ENCODE data around the gene OR10J1. TPM values are rescaled to one million over a fixed set of nuclear protein-coding genes. Genes with fewer than 3 reads are reported as not detected.
"Not testable (repeated sequence)": the region's sequence is repeated elsewhere in the genome, so short reads cannot be mapped to it uniquely, and the experiment has no call there.

The OR10J1 gene
- polyA plus RNA-seq, 1 donor (not counting 4 experiments of a cell fraction or from before 2014, with no cell fraction given), result not detected

DNA sequence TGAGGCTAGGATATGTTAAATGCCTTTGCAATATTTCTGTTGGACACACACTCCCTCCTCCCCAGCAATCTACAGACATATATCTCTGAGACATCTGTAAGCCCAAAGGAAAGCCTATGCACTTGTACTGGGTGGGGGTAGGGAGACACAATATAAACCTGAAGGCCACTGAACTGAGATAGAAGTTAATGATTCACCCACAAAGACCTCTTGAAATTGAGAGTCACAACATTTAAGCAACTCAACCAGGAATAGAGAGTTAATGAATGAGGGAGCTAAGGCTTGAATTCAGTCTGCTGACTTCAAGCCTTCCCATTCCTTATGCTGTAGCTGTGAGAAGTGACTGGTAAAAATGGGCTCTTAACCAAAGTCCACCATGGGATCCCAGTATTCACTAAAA is 5.0 kb downstream of the OR10J1 start:
- dilution Hi-C loops (cut with MboI; ENCODE audit: extremely low pct_ligation_motif_present, low sequenced_read_pairs), result no loop called here
- TF ChIP-seq EZH2 (IDR thresholded peaks at IDR 0.05; ENCODE audit: low read length), result no peak
- TF ChIP-seq CTCF (optimal IDR thresholded peaks at IDR 0.05 in 1 of 3, IDR thresholded peaks at IDR 0.05 in 1 of 3, conservative IDR thresholded peaks at IDR 0.05 in 1 of 3; ENCODE audit: extremely low read depth in 1 of 3, insufficient read depth in 2 of 3, low read length in 3 of 3), result no peak
- H3K9me3 ChIP-seq (ENCODE audit: control insufficient read depth, low read depth, low read length), result no peaks in the 10 kb centered on the region
- no peaks in the 10 kb centered on the region for H4K20me1 ChIP-seq (ENCODE audit: control insufficient read depth, extremely low read depth, insufficient read depth, low read length)
- H3K4me3 ChIP-seq (ENCODE audit: control insufficient read depth in 2 of 3, extremely low read depth in 1 of 3, insufficient read depth in 2 of 3, low read depth in 1 of 3, low read length in 3 of 3), result no peak overlapping the region
- no peaks in the 10 kb centered on the region for H3K36me3 ChIP-seq (ENCODE audit: control insufficient read depth in 2 of 2, extremely low read depth in 1 of 2, insufficient read depth in 2 of 2, low read length in 2 of 2)
- no peak overlapping the region for H3K4me2 ChIP-seq (ENCODE audit: control insufficient read depth, extremely low read depth, insufficient read depth, low read depth, low read length)
- H3K4me1 ChIP-seq (ENCODE audit: control insufficient read depth, extremely low read depth, insufficient read depth, low read length), result no peaks in the 10 kb centered on the region
- no peak overlapping the region for H2AFZ ChIP-seq (ENCODE audit: control insufficient read depth, low read length)
- FAIRE-seq (no peak), DNase-seq (ENCODE audit: low read depth, low spot score) (no peak)
- H3K27ac ChIP-seq (ENCODE audit: control insufficient read depth, insufficient read depth, low read length), result no peak overlapping the region
- no peaks in the 10 kb centered on the region for H3K79me2 ChIP-seq (ENCODE audit: control insufficient read depth, insufficient read depth, low read length)
- H3K27me3 ChIP-seq (ENCODE audit: control insufficient read depth, extremely low read depth, insufficient read depth, low read length), result no peaks in the 10 kb centered on the region
- H3K9me1 ChIP-seq (ENCODE audit: control insufficient read depth, extremely low read depth, insufficient read depth, low read length), result no peaks in the 10 kb centered on the region
- no peak overlapping the region for H3K9ac ChIP-seq (ENCODE audit: control insufficient read depth, extremely low read depth, insufficient read depth, low read length)

- no peak overlapping the region for H3K27ac ChIP-seq (ENCODE audit: control insufficient read depth, insufficient read depth, low read length)
- dilution Hi-C loops (cut with MboI; ENCODE audit: extremely low pct_ligation_motif_present, low sequenced_read_pairs), result no loop called here
Observed at GRCh38 chr1:159448181-159448580, 8.7 kb downstream of the OR10J1 start.

GRCh38 chr1:159449605-159450004 is 10.1 kb downstream of the OR10J1 start:
- H3K27ac ChIP-seq (ENCODE audit: control insufficient read depth, insufficient read depth, low read length); H3K4me2 ChIP-seq (ENCODE audit: control insufficient read depth, extremely low read depth, insufficient read depth, low read depth, low read length); H3K79me2 ChIP-seq (ENCODE audit: control insufficient read depth, insufficient read depth, low read length); dilution Hi-C loops (cut with MboI; ENCODE audit: extremely low pct_ligation_motif_present, low sequenced_read_pairs); H3K27me3 ChIP-seq (ENCODE audit: control insufficient read depth, extremely low read depth, insufficient read depth, low read length); H4K20me1 ChIP-seq (ENCODE audit: control insufficient read depth, extremely low read depth, insufficient read depth, low read length); H2AFZ ChIP-seq (ENCODE audit: control insufficient read depth, low read length); DNase-seq (ENCODE audit: low read depth, low spot score); FAIRE-seq; H3K9ac ChIP-seq (ENCODE audit: control insufficient read depth, extremely low read depth, insufficient read depth, low read length); H3K9me1 ChIP-seq (ENCODE audit: control insufficient read depth, extremely low read depth, insufficient read depth, low read length); H3K4me1 ChIP-seq (ENCODE audit: control insufficient read depth, extremely low read depth, insufficient read depth, low read length); H3K4me3 ChIP-seq (ENCODE audit: control insufficient read depth in 2 of 3, extremely low read depth in 1 of 3, insufficient read depth in 2 of 3, low read depth in 1 of 3, low read length in 3 of 3); H3K9me3 ChIP-seq (ENCODE audit: control insufficient read depth, low read depth, low read length); H3K36me3 ChIP-seq (ENCODE audit: control insufficient read depth in 2 of 2, extremely low read depth in 1 of 2, insufficient read depth in 2 of 2, low read length in 2 of 2): not testable (repeated sequence)

More at GRCh38 chr1:159448181-159448580, 8.7 kb downstream of the OR10J1 start:
- Histone ChIP-seq H2AFZ (ENCODE audit: control insufficient read depth, low read length) (no peak overlapping the region), H3K79me2 (ENCODE audit: control insufficient read depth, insufficient read depth, low read length) (no peaks in the 10 kb centered on the region), H3K4me3 (ENCODE audit: control insufficient read depth in 2 of 3, extremely low read depth in 1 of 3, insufficient read depth in 2 of 3, low read depth in 1 of 3, low read length in 3 of 3) (no peak overlapping the region), H3K4me2 (ENCODE audit: control insufficient read depth, extremely low read depth, insufficient read depth, low read depth, low read length) (no peak overlapping the region), H3K9ac (ENCODE audit: control insufficient read depth, extremely low read depth, insufficient read depth, low read length) (no peak overlapping the region), H3K36me3 (ENCODE audit: control insufficient read depth in 2 of 2, extremely low read depth in 1 of 2, insufficient read depth in 2 of 2, low read length in 2 of 2) (no peaks in the 10 kb centered on the region), H3K9me1 (ENCODE audit: control insufficient read depth, extremely low read depth, insufficient read depth, low read length) (no peaks in the 10 kb centered on the region), H3K4me1 (ENCODE audit: control insufficient read depth, extremely low read depth, insufficient read depth, low read length) (no peaks in the 10 kb centered on the region), H3K9me3 (ENCODE audit: control insufficient read depth, low read depth, low read length) (no peaks in the 10 kb centered on the region), H4K20me1 (ENCODE audit: control insufficient read depth, extremely low read depth, insufficient read depth, low read length) (no peaks in the 10 kb centered on the region), H3K27me3 (ENCODE audit: control insufficient read depth, extremely low read depth, insufficient read depth, low read length) (no peaks in the 10 kb centered on the region)
- no peak for DNase-seq (ENCODE audit: low read depth, low spot score)
- no peak for TF ChIP-seq CTCF (optimal IDR thresholded peaks at IDR 0.05 in 1 of 3, IDR thresholded peaks at IDR 0.05 in 1 of 3, conservative IDR thresholded peaks at IDR 0.05 in 1 of 3; ENCODE audit: extremely low read depth in 1 of 3, insufficient read depth in 2 of 3, low read length in 3 of 3)
- TF ChIP-seq EZH2 (IDR thresholded peaks at IDR 0.05; ENCODE audit: low read length), result no peak
- no peak for FAIRE-seq

Measured in keratinocyte (primary cell).